Body of pancreas (tissue), 4 donors: ENCODE results near the gene RCOR1.

ENCODE experiments used
- CTCF ChIP-seq, 7 experiments: fragments of 450-650 bp in 4 of 7; fragments of 200-600 bp in 3 of 7; sonication (generic) in 3 of 7; IDR thresholded peaks; one replicate each; pipeline ENCODE4 v1.5.1; 2016 to 2019; ENCODE audit warnings: antibody characterized with exemption in 7 of 7
- POLR2A ChIP-seq, 3 donors: fragments of 450-650 bp; IDR thresholded peaks; one replicate each; pipeline ENCODE4 v1.6.1; 2016; ENCODE audit warnings: antibody characterized with exemption in 3 of 3, mild to moderate bottlenecking in 2 of 3

- TF ChIP-seq CTCF (IDR thresholded peaks at IDR 0.05) (no peak), POLR2A (IDR thresholded peaks at IDR 0.05) (no peak)
Observed at GRCh38 chr14:102695167-102695555, 102.7 kb downstream of the RCOR1 start.
